ELF-1 (cell line): ENCODE data around the gene THSD4.

Source experiments
- DNase-seq: peaks from one replicate; pipeline ENCODE4 v3.0.0-alpha.2; 2016; ENCODE audit warnings: low read depth, low spot score

Gene THSD4

DNA sequence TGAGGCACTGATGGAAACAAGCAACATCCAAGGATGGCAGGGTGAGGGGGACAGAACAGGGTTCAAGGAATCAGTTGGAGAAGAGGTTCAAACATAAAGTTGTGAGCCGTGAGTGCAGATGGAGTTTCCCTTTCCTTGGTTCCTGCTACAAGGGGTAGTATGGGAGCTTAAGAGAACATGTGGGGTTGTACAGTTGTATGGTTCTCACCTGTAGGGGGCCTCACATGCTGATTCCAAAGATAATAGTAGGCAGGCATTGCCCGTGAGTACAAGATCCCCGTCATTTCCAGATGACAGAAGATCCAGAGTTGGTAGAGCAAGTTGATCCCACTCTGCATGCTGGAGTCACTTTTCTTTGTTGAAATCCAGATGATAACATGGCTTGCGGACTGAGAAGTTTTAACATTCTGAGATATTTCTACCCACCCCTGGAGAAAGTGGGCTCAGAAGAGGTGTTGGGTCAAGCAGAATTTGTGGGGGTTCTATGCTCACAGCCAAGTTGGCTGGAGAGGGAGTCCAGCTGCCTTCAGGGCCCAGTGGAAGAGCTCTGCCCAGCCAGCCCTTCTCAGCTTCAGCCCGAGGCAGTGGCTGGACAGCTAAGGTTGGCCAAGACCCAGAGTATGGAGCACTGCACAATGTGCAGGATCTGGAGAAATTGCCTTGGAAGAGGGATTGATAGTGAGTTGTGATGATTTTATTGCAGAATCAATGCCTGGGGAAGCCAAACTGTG is 141.8 kb downstream of the THSD4 start:
- DNase-seq, result no peak

DNA sequence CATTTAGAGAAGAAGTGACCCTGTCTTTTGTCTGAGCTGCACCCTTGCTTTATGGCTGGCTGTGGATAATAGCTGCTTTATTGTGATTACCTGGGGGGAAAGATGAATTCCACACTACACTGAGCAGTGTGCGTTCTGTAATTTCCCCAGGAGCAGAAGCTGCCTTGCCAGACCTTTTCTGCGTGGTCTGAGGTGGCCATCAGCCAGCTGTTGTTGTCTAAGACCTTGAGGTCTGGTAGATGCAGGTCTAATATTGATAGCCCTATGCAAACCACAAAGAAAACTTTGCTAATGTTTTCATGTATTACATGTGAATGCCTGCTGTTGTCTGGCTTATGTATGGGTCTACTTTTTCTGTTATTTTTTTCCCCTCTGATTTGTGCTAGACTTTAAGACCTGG is 144.6 kb downstream of the THSD4 start:
- no peak for DNase-seq

DNA sequence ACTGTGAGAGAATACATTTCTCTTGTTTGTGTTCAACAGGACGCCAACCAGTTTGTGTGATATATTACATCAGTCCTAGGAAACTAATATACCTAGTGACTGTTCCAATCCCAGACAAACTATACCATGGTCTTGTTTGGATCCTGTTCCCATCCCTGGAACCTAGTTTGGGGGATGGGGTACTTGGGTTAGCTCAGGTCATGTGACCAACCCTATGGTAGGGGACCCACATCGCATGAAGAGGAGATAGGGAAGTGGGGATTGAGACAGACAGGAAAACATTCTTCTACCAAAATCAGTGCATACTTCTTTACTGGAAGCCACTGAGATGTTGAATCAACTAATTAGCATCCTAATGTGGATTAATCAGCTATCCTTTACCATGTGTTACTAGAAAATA is 146.1 kb downstream of the THSD4 start:
- no peak for DNase-seq

DNA sequence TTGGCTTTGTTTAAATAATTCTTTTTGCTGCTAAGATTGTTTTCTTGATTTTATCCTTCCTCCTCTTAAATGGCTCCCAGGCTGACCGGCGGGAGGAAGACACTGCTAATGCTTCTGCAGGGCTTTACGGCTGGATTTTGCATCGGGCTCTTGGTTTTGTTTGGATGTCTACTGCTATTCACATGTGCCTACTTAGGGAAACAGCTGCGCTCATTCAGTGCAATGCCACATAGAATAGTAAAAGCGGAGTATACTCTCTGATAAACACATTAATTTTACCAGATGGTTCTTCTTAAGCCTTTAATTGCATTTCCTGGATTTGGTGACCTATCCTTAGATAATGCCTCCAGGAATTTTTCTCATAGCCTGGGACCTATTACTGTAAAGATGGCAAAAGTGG is 146.6 kb downstream of the THSD4 start:
- no peak for DNase-seq

DNA sequence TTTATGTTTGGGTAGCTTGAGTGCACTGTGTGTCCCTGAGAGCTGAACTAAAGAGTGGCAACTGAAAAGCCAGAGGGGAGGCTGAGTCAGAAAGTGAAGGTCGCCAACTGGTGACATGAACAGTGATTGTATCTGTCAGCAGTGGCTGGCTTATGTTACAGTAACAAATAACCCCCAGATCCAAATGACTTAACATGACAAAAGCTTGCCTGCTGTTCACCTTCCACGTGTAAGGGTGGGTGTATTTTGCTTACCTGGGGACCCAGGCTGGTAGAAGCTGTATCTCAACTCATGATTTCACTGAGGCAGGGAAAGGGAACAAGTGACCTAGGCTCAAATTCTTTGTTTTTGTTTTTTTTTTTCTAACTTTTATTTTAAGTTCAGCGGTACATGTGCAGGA is 147.3 kb downstream of the THSD4 start:
- no peak for DNase-seq

DNA sequence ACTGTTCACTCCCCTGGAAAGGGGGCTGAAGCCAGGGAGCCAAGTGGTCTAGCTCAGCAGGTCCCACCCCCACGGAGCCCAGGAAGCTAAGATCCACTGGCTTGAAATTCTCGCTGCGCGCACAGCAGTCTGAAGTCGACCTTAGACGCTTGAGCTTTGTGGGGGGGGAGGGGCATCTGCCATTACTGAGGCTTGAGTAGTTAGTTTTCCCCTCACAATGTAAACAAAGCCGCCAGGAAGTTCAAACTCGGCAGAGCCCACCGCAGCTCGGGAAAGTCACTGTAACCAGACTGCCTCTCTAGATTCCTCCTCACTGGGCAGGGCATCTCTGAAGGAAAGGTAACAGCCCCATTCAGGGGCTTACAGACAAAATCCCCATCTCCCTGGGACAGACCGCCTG is 150.3 kb downstream of the THSD4 start:
- DNase-seq, result peak; percentile 71

DNA sequence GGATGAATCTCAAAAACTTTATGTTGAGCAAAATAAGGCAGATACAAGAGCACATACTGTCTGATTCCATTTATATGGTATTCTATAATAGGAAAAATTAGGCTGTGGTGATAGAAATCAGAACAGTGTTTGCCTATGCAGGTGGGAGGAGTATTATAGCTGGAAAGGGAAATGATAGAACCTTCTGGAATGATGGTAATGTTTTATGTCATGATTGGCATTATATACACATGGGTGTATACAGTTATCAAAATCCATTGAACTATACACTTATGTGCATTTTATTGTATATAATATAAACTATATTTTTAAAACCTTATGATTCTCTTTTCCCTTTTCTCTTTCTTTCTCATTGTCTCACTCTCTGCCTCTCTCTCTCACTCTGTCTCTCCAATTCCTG is 156.1 kb downstream of the THSD4 start:
- DNase-seq, result no peak

DNA sequence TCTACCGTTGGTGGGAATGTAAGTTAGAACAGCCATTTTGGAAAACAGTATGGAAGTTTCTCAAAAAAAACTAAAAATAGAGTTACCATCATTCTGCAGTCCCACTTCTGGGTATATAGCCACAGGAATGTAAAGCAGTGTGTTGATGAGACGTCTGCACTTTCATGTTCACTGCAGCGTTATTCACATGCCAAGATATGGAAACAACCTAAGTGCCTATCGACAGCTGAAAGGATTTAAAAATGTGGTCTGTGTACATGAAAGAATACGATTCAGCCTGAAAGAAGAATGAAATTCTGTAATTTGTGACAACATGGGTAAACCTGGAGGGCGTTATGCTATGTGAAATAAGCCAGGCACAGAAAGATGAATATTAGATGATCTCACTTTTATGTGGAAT is 157.7 kb downstream of the THSD4 start:
- no peak for DNase-seq

DNA sequence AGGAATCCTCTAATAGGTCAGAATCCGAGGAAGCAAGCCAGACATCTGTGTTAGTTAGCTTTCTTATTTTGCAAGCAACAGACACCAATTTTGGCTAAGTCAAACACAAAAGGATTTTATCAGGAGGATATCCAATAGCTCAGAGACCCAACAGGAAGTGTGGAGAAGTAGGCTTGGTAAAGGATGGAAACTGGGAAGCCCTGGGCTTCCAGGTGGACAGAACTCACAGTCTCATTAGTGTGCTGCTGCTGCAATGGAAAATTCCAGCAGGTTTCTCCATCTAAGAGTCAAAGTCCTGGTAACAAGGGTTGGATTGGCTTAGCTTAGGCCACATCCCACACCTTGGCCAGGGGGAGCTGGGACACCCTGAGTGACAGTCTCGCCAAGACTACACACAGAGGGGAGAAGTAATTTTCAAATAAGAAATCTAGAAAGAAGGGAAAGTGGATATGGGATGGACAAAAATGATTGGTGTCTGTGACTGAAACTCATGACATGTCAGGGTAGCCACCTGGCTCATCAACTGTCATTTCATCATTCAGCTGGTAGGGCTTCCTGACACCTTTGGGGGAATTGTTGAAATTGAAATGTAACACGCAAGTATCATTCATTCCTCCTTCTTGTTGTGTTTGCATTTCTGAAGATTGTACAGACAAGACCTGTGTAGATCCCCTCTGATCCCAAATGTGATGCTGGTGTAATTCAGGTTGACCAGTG is 158.6 kb downstream of the THSD4 start:
- no peak for DNase-seq

DNA sequence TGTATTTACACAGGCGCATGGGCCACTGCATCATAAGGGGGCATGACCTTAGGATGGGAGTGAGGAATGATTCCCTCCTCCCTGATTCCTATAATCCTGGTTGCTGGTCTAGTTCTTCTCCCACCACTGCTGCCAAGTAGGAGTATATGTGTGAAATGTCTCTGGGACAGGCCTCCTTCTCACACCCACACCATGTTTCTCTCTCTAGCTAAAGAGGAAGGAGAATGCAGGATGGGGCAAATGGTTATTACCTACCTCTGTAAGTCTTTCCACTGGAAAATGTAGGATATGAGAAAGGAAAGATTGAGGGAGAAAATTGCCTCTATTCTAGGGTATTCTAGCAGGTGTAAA is 159.2 kb downstream of the THSD4 start:
- DNase-seq, result no peak

DNA sequence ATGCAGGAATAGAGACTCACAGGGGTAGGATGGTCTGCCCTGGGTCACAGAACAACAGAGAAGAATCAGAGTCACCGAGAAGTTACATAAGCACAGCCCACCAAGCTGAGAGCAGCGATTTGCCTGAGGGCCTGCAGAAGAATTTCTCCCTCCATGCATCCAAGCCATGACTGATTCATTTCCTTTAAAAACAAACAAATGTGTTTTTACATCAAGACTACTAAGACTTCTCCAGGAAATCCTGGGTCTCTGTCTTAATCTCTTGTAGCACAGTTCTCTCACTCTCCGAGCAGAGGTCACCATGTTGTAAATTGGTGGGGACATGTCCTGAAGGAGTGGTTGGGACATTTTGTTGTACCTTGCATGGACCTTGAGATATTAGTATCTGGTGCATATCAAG is 159.8 kb downstream of the THSD4 start:
- DNase-seq, result peak; percentile 54

DNA sequence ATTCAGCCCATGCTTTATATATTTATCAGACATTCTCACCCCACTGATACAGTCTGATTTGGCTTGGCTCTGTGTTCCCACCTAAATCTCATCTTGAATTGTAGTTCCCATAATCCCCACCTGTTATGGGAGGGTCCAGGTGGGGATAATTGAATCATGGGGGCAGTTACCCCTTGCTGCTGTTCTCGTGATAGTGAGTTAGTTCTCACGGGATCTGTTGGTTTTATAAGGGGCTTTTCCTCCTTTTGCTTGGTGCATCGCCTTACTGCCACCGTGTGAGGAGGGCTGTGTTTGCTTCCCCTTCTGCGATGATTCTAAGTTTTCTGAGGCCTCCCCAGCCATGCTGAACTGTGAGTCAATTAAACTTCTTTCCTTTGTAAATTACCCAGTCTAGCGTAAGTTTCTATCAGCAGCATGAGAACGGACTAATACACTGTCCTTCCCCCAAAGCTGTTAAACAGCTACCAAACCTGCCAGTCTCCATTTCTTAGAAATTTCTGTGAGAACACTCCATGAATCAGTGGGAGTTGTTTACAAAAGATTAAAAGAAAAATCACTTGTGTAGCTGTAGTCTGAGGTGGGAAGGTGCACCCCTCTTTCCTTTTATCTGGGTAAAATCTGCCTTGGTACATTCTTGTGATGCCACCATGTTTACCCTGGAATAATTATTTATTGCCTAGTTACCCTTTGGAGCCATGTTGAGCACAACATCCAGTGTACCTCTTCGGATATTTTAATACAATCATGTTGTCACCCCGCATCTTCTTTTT is 160.5 kb downstream of the THSD4 start:
- no peak for DNase-seq

DNA sequence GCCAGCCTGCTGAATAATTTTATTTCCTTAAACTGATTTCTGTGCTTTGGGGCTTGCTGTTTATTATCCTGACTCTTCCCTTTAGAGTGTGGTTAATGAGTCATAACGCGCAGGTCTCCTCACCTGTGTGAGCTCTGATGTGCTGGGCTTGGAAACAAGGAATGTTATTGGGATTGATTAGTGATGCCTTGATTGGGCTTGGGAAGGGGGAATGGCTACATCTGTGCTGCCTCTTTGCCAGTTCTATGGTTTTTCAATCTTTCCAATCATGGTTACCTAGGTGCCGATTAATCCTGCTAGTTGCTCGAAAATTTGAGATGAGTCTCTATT is 161.0 kb downstream of the THSD4 start:
- DNase-seq, result no peak

DNA sequence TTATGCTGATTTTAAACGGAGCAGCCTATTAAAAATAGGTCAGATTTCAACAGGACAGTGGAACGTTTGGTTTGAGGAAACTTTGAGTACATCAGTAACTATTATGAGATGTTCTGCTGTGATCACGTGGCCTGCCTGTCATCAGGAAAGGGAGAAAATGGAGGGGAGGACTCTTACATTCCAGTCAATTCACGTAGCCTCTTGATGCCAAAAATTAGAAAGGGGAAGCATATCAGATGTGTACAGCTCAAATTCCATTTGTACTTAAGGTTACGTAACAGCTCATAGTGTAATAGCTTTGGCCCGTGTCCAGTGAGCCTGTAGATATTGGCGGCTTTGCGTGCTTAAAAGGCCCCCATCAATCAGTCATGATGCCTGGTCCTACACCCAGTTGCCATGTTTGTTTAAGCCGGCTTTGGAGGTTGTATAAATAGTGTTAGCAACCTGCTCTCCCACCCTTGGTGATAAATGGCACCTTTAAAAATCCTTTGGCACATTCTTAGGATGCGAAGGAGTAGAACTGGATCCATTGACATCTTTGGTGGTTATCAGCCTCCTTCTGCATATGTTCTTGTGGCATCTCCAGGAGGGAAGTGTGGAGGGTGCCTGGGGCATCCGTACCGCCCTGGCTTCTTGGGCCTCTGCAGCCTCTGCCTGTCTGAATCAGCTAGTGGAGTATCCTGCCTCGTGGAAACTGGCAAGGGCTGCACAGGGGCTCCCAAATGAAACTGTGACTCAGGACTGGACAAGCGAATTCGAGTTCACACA is 163.9 kb downstream of the THSD4 start:
- no peak for DNase-seq

DNA sequence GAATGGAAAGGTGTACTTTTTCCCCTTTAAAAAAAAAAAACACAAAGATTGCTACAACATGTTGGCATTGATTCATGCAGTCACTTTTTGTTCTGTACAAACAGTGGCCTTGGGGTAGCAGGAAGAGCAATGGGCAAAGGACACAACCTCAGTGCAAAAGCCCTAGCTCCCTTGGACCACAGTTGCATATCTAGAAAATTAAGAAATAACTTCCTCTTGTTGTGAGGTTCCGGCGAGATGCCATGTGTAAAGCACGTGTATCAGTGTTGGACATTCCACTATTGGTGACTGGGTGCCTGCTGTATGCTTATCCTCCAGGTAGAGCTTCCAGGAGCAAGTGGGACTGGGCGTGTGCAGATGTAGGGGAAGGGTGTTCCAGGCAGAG is 164.5 kb downstream of the THSD4 start:
- no peak for DNase-seq

DNA sequence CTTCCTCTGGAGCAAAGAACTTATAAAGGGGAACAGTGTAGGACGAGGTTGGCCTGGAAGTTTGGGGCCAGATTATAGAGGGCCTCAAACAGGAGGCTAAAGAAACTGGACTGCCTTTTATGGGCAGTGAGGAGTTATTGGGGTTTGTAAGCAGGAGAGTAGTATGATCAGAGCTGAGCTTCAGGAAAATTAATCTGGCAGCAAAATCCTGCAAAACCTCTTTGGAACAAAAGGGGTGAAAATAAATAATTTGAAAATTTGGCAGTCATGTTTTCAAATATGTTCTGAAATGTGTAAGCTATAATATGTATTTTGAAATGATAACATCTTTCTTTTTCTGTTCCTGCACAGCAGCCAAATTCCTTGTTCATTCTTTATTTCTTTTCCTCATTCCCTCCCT is 164.9 kb downstream of the THSD4 start:
- no peak for DNase-seq

DNA sequence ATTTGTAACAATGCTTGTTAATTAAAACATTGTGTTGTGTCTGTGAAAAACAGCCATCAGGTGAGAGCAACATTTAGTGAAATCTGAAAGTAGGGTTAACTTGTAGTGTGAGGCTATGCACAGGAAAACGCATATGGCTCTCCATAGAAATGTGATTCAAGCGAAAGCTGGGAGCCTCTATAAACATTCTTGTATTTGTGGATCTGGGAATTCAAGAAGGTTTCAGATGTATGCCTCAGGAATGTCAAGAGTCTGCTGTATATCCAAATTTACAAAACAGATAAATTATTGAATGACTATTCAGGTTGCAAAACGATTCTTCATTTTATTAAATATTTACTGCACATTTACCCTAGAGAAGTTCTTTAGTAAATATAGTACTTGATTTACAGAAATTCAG is 166.0 kb downstream of the THSD4 start:
- DNase-seq, result no peak

DNA sequence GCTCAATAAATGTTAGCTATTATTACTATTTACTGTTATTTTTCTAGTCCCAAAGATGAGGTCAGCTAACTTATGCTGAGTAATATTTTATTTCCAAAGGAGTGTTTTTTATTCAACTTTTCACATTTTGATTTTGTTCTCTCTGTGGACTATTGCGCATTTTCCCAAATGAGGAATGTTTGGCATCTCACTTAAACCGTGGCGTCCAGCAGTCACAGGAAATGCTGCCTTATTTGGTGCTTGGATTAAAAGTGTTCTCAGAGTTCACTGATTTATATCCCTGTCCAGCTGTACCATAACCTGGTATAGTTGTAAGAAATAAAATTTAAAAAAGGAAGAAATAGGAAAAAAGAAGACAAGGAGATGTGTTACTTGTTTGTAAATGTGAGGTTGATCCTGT is 166.8 kb downstream of the THSD4 start:
- no peak for DNase-seq

DNA sequence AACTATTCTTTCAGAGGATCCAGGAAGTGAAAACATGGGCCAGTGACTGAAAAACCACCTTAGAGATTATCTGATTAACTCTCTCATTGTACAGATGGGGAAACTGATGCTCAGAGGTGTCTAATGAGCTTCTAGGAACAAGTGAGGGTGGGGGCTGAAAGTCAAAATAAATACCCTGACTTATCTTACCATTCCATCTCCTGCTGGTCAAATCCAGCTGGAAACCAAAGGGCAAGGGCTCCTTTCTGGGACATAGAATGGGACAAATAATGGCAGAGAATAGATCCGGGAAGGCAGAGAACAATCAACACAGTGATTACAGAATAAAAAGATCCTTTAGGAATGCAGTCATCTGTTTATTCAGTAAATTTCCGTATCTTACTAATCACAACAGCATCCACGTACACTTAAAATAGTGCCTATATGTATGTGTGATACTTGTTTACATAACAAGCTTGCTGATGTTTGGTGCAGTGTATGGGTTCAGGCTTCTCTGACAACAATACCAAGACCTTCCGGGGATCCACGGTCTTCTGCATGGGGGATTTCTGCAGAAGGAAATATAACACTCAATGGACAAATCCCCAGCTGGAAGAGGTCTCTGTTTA is 173.2 kb downstream of the THSD4 start:
- no peak for DNase-seq

DNA sequence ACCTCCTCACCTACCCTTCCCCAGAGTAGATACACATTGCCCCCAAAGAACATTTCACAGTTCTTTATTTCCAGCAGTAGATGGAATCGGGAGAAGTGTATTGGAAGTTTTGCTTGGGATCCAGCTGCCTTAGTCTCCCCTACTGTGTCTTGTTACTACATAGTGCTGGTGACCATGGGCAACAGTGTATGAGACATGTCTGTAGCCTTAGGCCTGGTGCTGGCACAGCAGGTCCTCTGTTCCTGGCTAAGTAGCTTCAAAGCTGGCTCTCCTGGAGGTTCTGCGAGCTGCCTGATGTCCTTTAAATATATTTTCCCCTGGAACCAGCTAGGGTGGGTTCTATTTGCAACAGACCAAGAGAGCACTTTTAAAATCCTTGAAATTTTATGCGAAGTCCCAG is 174.7 kb downstream of the THSD4 start:
- DNase-seq, result peak; percentile 22

DNA sequence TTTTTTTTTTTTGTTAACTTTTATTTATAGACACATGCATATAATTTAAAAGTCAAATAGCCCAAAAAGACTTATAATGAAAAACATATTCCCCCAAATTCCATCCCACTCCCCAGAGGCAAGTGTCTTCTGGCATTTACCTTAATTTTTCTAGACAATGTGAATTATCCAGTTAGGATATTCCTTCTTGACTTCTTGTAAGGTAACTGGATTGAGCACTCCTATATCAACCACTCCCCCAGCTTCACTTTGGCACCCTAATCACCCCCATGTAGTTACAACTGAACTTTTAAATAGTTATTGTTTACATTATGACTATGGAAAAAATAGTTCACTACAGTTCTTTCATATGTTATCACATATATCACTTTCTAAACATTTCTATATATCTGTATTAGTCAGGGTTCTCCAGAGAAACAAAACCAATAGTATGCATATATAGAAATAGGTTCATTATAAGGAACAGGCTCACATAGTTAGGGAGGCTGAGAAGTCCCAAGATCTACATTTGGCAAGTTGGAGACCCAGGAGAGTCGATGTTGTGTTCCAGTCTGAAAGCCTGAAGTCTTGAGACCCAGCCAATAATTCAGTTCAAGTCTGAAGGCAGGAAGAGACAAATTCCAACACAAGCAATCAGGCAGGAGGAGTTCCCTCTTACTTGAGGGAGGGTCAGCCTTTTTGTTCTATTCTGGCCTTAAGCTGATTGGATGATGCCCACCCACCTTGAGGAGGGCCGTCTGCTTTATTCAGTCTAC is 175.8 kb downstream of the THSD4 start:
- DNase-seq, result no peak
